Epithelial cell of esophagus (primary cell): ENCODE data around the gene CLSTN1.

Experiments
- DNase-seq: peaks from one replicate; pipeline ENCODE4 v3.0.0; 2010; ENCODE audit warnings: low read depth
- H3K4me3 ChIP-seq: 2 replicates; pipeline ENCODE4 v1.5.1; 2011; ENCODE audit warnings: mild to moderate bottlenecking, low read length, control low read depth
- CTCF ChIP-seq: IDR thresholded peaks from 2 replicates; pipeline ENCODE4 v1.5.1; 2011; ENCODE audit warnings: low read depth, mild to moderate bottlenecking, low read length, control low read depth, inconsistent platforms; ENCODE audit not compliant: insufficient read depth; ENCODE audit errors: missing control alignments

The CLSTN1 gene

DNA sequence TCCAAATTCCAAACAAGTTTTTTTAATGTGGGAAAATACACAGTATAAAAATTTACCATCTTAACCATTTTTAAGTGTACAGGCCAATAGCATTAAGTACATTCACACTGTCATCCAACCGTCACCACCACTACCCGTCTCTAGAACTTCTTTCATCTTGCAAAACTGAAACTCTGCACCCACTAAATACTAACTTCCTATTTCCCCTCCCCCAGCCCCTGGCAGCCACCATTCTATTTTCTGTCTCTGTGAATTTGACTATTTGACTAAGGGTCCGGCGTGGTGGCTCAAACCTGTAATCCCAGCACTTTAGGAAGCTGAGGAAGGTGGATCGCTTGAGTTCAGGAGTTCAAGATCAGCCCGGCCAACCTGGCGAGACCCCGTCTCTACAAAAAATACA is 36.1 kb downstream of the CLSTN1 start:
- DNase-seq: no peak
- no peak for TF ChIP-seq CTCF
- no peak overlapping the region for H3K4me3 ChIP-seq

DNA sequence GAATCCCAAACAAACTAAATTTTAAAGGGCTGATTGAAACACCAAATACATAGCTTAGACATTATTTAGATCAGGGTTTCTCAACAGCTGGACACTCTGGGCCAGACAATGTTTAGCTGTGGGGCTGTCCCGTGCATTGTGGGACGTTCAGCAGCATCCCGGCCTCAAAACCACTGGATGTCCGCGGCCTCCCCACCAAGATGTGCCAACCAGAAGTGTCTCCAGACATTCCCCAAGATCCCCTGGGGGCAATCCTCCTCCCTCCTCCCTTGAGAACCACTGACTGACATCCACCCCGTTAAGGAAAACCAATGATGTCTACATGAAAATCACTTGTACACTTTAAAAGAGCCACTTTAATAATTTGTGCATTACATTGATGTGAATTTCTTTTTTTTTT is 38.4 kb downstream of the CLSTN1 start:
- DNase-seq: no peak
- TF ChIP-seq CTCF: no peak
- no peak overlapping the region for H3K4me3 ChIP-seq

GRCh38 chr1:9784508-9785133 is 39.1 kb downstream of the CLSTN1 start:
- peak; percentile 87 for TF ChIP-seq CTCF
- DNase-seq: peak; percentile 83
- H3K4me3 ChIP-seq: no peak overlapping the region

GRCh38 chr1:9782897-9783296 is 40.9 kb downstream of the CLSTN1 start:
- DNase-seq: no peak
- no peak overlapping the region for H3K4me3 ChIP-seq
- TF ChIP-seq CTCF: no peak

DNA sequence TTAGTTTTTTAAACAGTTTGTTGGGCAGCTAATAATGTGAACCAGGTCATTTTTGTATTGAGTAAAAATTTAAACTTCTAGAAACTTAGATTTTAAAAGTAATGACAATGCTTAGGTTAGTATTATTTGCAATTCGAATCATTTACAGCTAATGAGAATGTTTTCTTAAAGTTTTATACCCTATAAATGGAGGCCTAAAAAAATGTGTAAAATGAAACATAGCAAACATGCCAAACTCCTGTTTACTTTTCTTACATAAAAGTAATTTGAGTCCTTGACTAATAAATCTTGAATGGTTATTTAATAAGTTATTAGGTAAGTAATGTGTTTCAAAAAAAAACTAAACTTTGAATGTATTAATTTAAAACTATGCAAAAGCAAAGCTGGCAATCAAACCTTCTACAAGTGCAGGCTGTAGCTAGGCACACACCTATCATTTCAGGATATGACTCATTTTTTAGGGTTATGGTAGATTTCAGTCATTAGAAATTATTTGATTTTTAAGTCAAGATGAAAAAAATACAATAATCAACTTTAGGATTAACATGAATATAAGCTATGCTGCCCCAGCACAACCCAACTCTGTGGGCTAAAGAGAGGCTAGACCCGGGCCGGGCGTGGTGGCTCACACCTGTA is 41.5 kb downstream of the CLSTN1 start:
- H3K4me3 ChIP-seq: no peak overlapping the region
- TF ChIP-seq CTCF: no peak
- DNase-seq: peak; percentile 17

DNA sequence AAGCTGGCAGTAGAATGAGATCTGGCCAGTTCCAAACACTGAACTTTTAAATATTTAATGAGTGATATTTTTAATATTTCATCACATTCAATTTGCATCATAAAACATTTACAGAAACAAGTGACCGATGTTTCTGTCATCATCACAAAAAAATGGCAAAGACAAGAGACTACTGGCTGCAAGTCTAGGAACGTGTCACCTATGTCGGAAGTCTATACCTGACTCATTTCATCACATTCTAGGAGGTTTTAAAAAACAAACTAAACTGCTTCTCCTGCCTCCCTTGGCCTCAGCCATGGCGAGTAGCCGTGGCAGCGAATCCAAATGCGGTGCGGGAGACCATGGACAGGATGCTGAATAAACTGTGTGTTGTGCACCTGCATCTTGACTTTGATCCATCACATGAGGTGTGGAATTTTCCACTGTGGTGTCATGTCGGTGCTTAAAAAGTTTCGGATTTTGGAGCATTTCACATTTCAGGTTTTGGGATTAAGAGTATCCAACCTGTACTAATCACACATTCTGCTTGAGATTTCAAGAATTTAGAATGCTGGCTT is 43.1 kb downstream of the CLSTN1 start:
- TF ChIP-seq CTCF: no peak
- no peak overlapping the region for H3K4me3 ChIP-seq
- peak; percentile 62 for DNase-seq

DNA sequence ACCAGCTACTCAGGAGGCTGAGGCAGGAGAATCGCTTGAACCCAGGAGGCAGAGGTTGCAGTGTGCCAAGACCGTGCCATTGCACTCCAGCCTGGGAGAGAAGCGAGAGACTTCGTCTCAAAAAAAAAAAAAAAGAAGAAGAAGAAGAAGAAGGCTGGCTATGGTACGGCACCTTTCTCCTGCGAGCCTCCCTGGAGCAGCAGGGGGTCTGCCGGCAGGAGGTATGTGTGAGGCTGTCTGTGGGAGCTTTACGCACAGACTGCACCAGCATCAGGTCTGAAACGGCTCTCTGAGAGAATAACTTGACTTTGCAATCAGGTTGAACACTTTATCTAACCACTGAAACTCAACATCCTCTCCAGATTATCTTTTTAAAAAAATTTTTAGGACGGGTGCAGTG is 44.9 kb downstream of the CLSTN1 start:
- no peak for TF ChIP-seq CTCF
- no peak for DNase-seq
- H3K4me3 ChIP-seq: no peak overlapping the region
